DND-41 (cell line): ENCODE measurements around the gene TMEM236.

Experiments
- CTCF ChIP-seq: IDR thresholded peaks from 2 replicates; pipeline ENCODE4 v1.5.1; 2012; ENCODE audit warnings: borderline replicate concordance, low read length, moderate library complexity, mild to moderate bottlenecking; ENCODE audit not compliant: poor library complexity, severe bottlenecking; ENCODE audit errors: extremely low read depth
- EZH2 ChIP-seq: IDR thresholded peaks from 3 replicates; pipeline ENCODE4 v1.6.1; 2012; ENCODE audit warnings: borderline replicate concordance, low read depth, mild to moderate bottlenecking, moderate library complexity, low read length, inconsistent platforms; ENCODE audit not compliant: severe bottlenecking

GRCh38 chr10:17793823-17794644, 42.0 kb downstream of the TMEM236 start:
- TF ChIP-seq CTCF (no peak), EZH2 (no peak)
